AG09309 (cell line): Measurements from ENCODE around the gene TRANK1.

Experiments
- DNase-seq: peaks from one replicate; pipeline ENCODE4 v3.0.0-alpha.2; 2010; ENCODE audit warnings: low read depth
- H3K4me3 ChIP-seq: 2 replicates; pipeline ENCODE4 v1.5.1; 2011; ENCODE audit warnings: mild to moderate bottlenecking, low read depth, low read length, moderate library complexity; ENCODE audit not compliant: control insufficient read depth
- CTCF ChIP-seq: IDR thresholded peaks from 2 replicates; pipeline ENCODE4 v1.5.1; 2011; ENCODE audit warnings: mild to moderate bottlenecking, low read depth, low read length, inconsistent platforms; ENCODE audit not compliant: insufficient read depth, control insufficient read depth; ENCODE audit errors: missing control alignments

The TRANK1 gene

GRCh38 chr3:36812240-36812639 lies 132.6 kb downstream of the TRANK1 start:
- no peak for TF ChIP-seq CTCF
- DNase-seq = no peak

GRCh38 chr3:36811768-36812167 lies 133.1 kb downstream of the TRANK1 start:
- no peak overlapping the region for H3K4me3 ChIP-seq
- TF ChIP-seq CTCF = no peak
- no peak for DNase-seq

More at GRCh38 chr3:36812240-36812639, 132.6 kb downstream of the TRANK1 start:
- no peak overlapping the region for H3K4me3 ChIP-seq

DNA sequence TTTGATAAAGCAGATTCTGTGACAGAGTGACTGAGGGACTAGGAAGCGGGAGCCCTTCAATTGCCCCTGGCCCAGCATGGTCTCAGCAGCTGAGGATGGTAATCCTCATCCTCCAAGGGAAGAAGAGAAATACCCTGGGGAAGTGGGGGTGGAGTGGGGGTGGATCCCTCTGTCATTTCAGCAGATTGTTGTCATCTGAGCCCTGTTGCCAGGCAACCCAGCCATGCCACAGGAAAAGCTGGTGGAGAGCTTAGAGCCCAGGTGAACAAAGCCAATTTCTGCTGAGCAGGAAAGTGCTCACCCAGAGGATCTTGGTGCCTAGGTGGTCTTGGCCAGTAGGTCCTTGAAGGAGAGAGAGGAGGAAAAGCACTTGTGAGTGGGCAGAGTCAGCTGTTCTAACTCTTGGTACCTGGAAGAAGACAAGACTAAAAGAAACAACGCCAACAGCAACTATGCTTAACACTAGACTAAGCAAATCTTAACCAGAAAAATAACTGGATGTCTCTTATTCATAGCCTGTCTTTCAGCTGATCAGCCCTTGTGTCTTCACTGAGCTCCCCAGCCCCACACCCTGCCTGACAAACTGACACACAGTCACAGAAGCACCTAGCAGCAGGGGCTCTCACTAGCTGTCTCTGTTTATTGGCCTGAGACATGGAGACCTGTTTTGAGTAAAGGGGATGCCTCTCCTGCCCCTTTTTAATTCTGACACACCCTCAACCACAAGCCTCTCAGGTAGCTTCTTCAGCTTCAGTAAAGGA lies 140.4 kb downstream of the TRANK1 start:
- no peak overlapping the region for H3K4me3 ChIP-seq
- DNase-seq = no peak
- TF ChIP-seq CTCF = no peak

GRCh38 chr3:36803091-36803791 lies 141.6 kb downstream of the TRANK1 start:
- H3K4me3 ChIP-seq = no peak overlapping the region
- DNase-seq = no peak
- TF ChIP-seq CTCF = no peak

GRCh38 chr3:36800533-36801116 lies 144.2 kb downstream of the TRANK1 start:
- no peak for TF ChIP-seq CTCF
- no peak overlapping the region for H3K4me3 ChIP-seq
- DNase-seq = no peak

GRCh38 chr3:36796881-36797280 lies 148.0 kb downstream of the TRANK1 start:
- TF ChIP-seq CTCF = no peak

More at GRCh38 chr3:36796881-36797280, 148.0 kb downstream of the TRANK1 start:
- DNase-seq = no peak
- no peak overlapping the region for H3K4me3 ChIP-seq
